Mesodermal cell (in vitro differentiated cells): ENCODE measurements around the gene EFNA3.

Experiments used
- H3K27ac ChIP-seq: 2 replicates; pipeline ENCODE4 v1.7.0; 2013; ENCODE audit warnings: mild to moderate bottlenecking, low read depth, low read length, moderate library complexity; ENCODE audit not compliant: severe bottlenecking
- H3K36me3 ChIP-seq: 2 replicates; pipeline ENCODE4 v1.7.1; 2013; ENCODE audit warnings: mild to moderate bottlenecking, low read length, moderate library complexity; ENCODE audit not compliant: control insufficient read depth, insufficient read depth
- H3K4me1 ChIP-seq: one replicate; pipeline ENCODE4 v1.7.1; 2013; ENCODE audit warnings: mild to moderate bottlenecking, low read length; ENCODE audit not compliant: insufficient read depth, control insufficient read depth, poor library complexity, severe bottlenecking
- H3K4me3 ChIP-seq: 2 replicates; pipeline ENCODE4 v1.7.0; 2013; ENCODE audit warnings: low read length, control low read depth, mild to moderate bottlenecking; ENCODE audit not compliant: insufficient read depth, poor library complexity, severe bottlenecking; ENCODE audit errors: extremely low read depth
- H3K9me3 ChIP-seq: 2 replicates; pipeline ENCODE4 v1.7.1; 2013; ENCODE audit warnings: mild to moderate bottlenecking, low read length, moderate library complexity; ENCODE audit not compliant: control insufficient read depth
- WGBS, 2 experiments: methylation state at CpG; one replicate each; pipeline ENCODE4 v1.1.5; 2013; ENCODE audit warnings: missing lambda C conversion rate in 2 of 2; ENCODE audit not compliant: insufficient coverage in 2 of 2; 5-methylcytosine and 5-hydroxymethylcytosine counted together

Gene EFNA3

DNA sequence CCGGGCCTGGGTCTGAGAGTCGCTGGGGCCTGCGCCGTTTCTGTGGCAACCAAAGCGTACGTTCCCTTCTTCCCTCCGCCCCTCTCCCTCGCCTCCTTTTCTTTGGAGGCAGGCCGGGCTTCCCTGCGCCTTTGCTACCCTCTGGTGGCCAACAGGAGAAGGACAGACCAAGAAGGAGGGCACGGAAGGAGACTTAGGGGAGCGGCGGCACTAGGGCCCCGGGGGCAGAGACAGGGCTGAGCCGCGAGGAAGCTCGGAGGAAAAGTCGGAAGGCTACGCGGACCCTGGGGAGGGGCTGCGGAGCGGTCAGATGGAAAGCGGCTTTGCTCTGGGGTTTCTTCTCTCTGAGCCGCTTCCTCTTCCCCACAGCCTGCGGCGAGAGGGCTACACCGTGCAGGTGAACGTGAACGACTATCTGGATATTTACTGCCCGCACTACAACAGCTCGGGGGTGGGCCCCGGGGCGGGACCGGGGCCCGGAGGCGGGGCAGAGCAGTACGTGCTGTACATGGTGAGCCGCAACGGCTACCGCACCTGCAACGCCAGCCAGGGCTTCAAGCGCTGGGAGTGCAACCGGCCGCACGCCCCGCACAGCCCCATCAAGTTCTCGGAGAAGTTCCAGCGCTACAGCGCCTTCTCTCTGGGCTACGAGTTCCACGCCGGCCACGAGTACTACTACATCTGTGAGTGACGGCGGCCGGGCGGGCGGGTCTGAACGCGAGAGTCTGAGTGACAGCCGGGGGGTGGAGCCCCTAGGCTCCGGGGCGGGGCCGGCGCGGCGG lies 6.3 kb downstream of the EFNA3 start:
- 0% methylated on average over 52 to 64 of the region's 67 CpGs for WGBS, 2 experiments
- H3K4me3 ChIP-seq = peak overlapping the region; percentile 77
- no peaks in the 10 kb centered on the region for H3K9me3 ChIP-seq
- no peaks in the 10 kb centered on the region for H3K36me3 ChIP-seq
- H3K4me1 ChIP-seq = peaks cover 10% of the 10 kb centered on the region
- H3K27ac ChIP-seq = peak overlapping the region; percentile 55

DNA sequence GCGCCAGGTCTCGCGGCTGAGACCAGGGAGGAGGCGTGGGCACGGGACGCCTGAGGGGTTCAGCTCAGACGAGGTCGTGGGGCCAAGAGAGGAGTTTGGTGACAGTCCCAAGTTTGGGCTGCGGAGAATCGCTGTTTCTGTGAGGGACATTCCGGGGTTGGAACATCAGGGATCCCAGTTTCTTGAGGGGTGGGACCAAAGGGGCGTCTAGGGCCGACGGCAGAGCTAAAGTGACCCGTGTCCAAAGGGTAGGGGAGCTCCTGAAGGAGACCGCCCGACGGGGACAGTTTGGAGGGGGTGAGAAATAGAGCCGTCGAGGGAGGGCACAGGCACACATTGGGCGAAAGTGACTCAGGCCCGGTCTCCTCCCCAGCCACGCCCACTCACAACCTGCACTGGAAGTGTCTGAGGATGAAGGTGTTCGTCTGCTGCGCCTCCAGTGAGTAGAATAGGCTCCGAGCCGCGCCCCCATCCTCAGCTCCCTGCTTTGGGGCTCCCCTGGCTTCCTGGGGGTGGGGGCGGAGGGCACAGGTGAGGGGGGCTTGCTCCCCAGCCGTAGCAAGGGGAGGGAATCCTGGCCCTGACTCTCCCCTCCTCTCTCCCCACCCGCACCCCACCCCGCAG lies 7.0 kb downstream of the EFNA3 start:
- WGBS, 2 experiments = 2 to 3% methylated on average over 20 to 21 of the region's 32 CpGs

DNA sequence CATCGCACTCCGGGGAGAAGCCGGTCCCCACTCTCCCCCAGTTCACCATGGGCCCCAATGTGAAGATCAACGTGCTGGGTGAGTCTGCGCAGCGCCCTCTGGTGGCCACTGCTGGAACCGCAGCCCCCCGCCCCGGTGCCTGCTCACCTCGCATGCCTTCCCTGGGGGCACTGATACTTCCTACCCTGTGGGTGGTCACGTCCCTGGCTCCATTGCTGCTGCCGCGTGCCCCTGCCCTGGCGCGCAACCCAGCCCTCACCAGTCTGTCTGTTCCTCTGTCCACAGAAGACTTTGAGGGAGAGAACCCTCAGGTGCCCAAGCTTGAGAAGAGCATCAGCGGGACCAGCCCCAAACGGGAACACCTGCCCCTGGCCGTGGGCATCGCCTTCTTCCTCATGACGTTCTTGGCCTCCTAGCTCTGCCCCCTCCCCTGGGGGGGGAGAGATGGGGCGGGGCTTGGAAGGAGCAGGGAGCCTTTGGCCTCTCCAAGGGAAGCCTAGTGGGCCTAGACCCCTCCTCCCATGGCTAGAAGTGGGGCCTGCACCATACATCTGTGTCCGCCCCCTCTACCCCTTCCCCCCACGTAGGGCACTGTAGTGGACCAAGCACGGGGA lies 7.6 kb downstream of the EFNA3 start:
- Histone ChIP-seq H3K9me3 (no peaks in the 10 kb centered on the region), H3K27ac (no peak overlapping the region), H3K4me1 (peaks cover 6% of the 10 kb centered on the region), H3K4me3 (peak overlapping the region; percentile 77), H3K36me3 (no peaks in the 10 kb centered on the region)
- 15 to 17% methylated on average over 14 to 17 of the region's 24 CpGs for WGBS, 2 experiments

More for the DNA sequence above, 7.0 kb downstream of the EFNA3 start:
- Histone ChIP-seq H3K4me3 (peak overlapping the region; percentile 77), H3K9me3 (no peaks in the 10 kb centered on the region), H3K4me1 (peaks cover 6% of the 10 kb centered on the region), H3K27ac (peak overlapping the region; percentile 55), H3K36me3 (no peaks in the 10 kb centered on the region)

DNA sequence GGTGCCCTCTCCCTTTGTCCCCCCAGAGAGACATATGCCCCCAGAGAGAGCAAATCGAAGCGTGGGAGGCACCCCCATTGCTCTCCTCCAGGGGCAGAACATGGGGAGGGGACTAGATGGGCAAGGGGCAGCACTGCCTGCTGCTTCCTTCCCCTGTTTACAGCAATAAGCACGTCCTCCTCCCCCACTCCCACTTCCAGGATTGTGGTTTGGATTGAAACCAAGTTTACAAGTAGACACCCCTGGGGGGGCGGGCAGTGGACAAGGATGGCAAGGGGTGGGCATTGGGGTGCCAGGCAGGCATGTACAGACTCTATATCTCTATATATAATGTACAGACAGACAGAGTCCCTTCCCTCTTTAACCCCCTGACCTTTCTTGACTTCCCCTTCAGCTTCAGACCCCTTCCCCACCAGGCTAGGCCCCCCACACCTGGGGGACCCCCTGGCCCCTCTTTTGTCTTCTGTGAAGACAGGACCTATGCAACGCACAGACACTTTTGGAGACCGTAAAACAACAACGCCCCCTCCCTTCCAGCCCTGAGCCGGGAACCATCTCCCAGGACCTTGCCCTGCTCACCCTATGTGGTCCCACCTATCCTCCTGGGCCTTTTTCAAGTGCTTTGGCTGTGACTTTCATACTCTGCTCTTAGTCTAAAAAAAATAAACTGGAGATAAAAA lies 8.4 kb downstream of the EFNA3 start:
- no peak overlapping the region for H3K27ac ChIP-seq
- no peak overlapping the region for H3K4me3 ChIP-seq
- peaks cover 5% of the 10 kb centered on the region for H3K4me1 ChIP-seq
- no peaks in the 10 kb centered on the region for H3K36me3 ChIP-seq
- H3K9me3 ChIP-seq = no peaks in the 10 kb centered on the region
- 66 to 76% methylated on average over 4 to 5 of the region's 8 CpGs for WGBS, 2 experiments

GRCh38 chr1:155091071-155092051 lies 12.7 kb downstream of the EFNA3 start:
- no peak overlapping the region for H3K4me3 ChIP-seq
- 32 to 55% methylated on average over 15 to 18 of the region's 29 CpGs for WGBS, 2 experiments
- H3K9me3 ChIP-seq = no peaks in the 10 kb centered on the region
- H3K36me3 ChIP-seq = no peaks in the 10 kb centered on the region
- H3K27ac ChIP-seq = no peak overlapping the region
- H3K4me1 ChIP-seq = peaks cover 4% of the 10 kb centered on the region

- peaks cover 4% of the 10 kb centered on the region for H3K4me1 ChIP-seq
- H3K4me3 ChIP-seq = no peak overlapping the region
- no peak overlapping the region for H3K27ac ChIP-seq
- H3K9me3 ChIP-seq = no peaks in the 10 kb centered on the region
- WGBS, 2 experiments = 93 to 95% methylated on average over 5 of the region's 6 CpGs
- no peaks in the 10 kb centered on the region for H3K36me3 ChIP-seq
These were observed 13.5 kb downstream of the EFNA3 start for GRCh38 chr1:155092131-155092530.

- 93 to 96% methylated on average over 8 to 10 of the region's 12 CpGs for WGBS, 2 experiments
- no peaks in the 10 kb centered on the region for H3K36me3 ChIP-seq
- H3K4me1 ChIP-seq = peaks cover 4% of the 10 kb centered on the region
- H3K9me3 ChIP-seq = no peaks in the 10 kb centered on the region
- H3K4me3 ChIP-seq = no peak overlapping the region
- no peak overlapping the region for H3K27ac ChIP-seq
These were observed 14.0 kb downstream of the EFNA3 start for GRCh38 chr1:155092641-155093040.

DNA sequence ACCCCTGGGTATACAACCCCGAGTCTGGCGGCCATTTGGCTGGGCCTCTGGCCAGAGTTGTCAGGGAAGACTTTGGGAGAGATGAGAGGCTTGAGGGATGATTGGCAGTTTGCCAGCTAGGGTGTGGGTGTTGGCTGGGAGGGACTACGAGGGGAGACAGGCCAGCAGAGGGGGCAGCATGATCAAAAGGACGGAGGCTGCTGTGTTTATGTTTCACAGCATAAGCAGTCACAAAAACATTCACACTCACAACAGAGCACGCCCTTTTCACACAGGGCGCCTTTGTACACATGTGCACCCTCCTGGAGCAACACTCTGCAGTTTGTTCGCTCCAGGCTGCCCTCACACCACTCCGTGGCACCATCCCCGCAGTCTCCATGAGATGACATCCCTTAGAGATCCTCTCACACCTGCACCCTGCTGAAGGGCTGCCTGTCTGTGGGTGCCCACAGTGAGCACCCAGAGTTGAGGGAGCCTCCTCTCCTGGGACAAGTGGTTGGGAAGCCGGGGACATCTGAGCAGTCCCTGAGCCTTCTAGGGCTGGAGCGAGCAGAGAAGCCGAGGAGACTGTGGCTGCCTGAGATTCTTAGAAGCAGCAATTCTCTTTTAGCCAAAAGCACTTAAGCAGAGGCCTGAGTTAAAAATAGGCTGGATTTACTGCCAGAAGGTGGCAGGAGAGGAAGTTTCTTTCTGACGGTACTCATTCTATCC lies 15.4 kb downstream of the EFNA3 start:
- Histone ChIP-seq H3K27ac (no peak overlapping the region), H3K4me1 (peaks cover 4% of the 10 kb centered on the region), H3K4me3 (no peak overlapping the region), H3K36me3 (no peaks in the 10 kb centered on the region), H3K9me3 (no peaks in the 10 kb centered on the region)
- WGBS, 2 experiments = 63 to 65% methylated on average over 10 of the region's 13 CpGs

- Histone ChIP-seq H3K27ac (no peak overlapping the region), H3K36me3 (no peaks in the 10 kb centered on the region), H3K4me3 (no peak overlapping the region), H3K9me3 (no peaks in the 10 kb centered on the region), H3K4me1 (peaks cover 4% of the 10 kb centered on the region)
- WGBS, 2 experiments = 71 to 90% methylated on average over 2 of the region's 2 CpGs
These were observed 15.9 kb downstream of the EFNA3 start for GRCh38 chr1:155094622-155094948.
